SK-N-SH (cell line): Measurements from ENCODE around the gene VTI1B. TPM values are rescaled to one million over a fixed set of nuclear protein-coding genes. Genes with fewer than 3 reads are reported as not detected.

Experiments used
- polyA plus RNA-seq, 3 experiments: library from polyadenylated mRNA; depleted of rRNA; stranded (reverse); fragments of >200 nt; gene quantifications; 2 replicates each; pipeline ENCODE4 v1.2.3, GENCODE V29; 2012
- small RNA-seq, 7 experiments: library from RNA; depleted of rRNA; stranded (forward); fragments of <200 nt; gene quantifications; one replicate each; pipeline ENCODE3, GENCODE V24; 2012

Gene VTI1B
- polyA plus RNA-seq, 1 of the 3 experiments (the other 2 are of a cell fraction), result 59.2 TPM

Small RNA genes within 50 kb of the gene (small RNA-seq; reads per million reads assigned to genes)
- gene AL132640.3 (0 reads per million in 7 experiments), gene RF00019 (0 reads per million in 7 experiments), gene RN7SL369P (0 reads per million in 7 experiments), gene RNA5SP386 (0 reads per million in 7 experiments)

Other genes starting within 250 kb of the VTI1B start
- gene TMEM229B, start 185.9 kb downstream of the VTI1B start, polyA plus RNA-seq (2012; rRNA removed), result 0.16 and 0.26 TPM in 2 replicates
- gene PLEKHH1, start 141.3 kb downstream of the VTI1B start, polyA plus RNA-seq (2012; rRNA removed), result 1.5 and 1.6 TPM in 2 replicates
- gene PIGH, start 74.4 kb downstream of the VTI1B start, polyA plus RNA-seq (2012; rRNA removed), result 23.6 and 26.5 TPM in 2 replicates
- 2.6 TPM in 2 replicates for gene ARG2, start 54.7 kb downstream of the VTI1B start, polyA plus RNA-seq (2012; rRNA removed)
- gene RDH11, start 21.1 kb upstream of the VTI1B start, polyA plus RNA-seq (2012; rRNA removed), result 44.7 and 65.8 TPM in 2 replicates
- not detected in 2 replicates for gene RDH12, start 27.3 kb upstream of the VTI1B start, polyA plus RNA-seq (2012; rRNA removed)
- 5.6 and 7.7 TPM in 2 replicates for gene ZFYVE26, start 142.0 kb upstream of the VTI1B start, polyA plus RNA-seq (2012; rRNA removed)
- 5.2 and 6.0 TPM in 2 replicates for gene RAD51B, start 145.1 kb upstream of the VTI1B start, polyA plus RNA-seq (2012; rRNA removed)